ACC112 (cell line): Measurements from ENCODE around the gene RBFOX2.
A peak's percentile ranks its signal among the peaks of the same experiment; 100 is the strongest.

ENCODE experiments used
- H2AFZ ChIP-seq: fragments of 200-600 bp; sonication (generic); one replicate; pipeline ENCODE4 v1.6.0; 2017; ENCODE audit warnings: antibody characterized with exemption, low read length; ENCODE audit not compliant: unreplicated experiment
- H3K27ac ChIP-seq: fragments of 200-600 bp; sonication (generic); 2 replicates; pipeline ENCODE4 v1.5.1; 2014; ENCODE audit warnings: low read depth, mild to moderate bottlenecking, antibody characterized with exemption, low read length, moderate library complexity
- H3K27me3 ChIP-seq: fragments of 200-600 bp; sonication (generic); 2 replicates; pipeline ENCODE4 v1.6.1; 2014; ENCODE audit warnings: mild to moderate bottlenecking, antibody characterized with exemption, low read length, moderate library complexity, mixed read lengths; ENCODE audit not compliant: insufficient read depth
- H3K36me3 ChIP-seq: fragments of 200-600 bp; sonication (generic); 2 replicates; pipeline ENCODE4 v1.6.1; 2016; ENCODE audit warnings: mild to moderate bottlenecking, antibody characterized with exemption, low read length, moderate library complexity, mixed read lengths; ENCODE audit not compliant: insufficient read depth
- H3K4me1 ChIP-seq: fragments of 200-600 bp; sonication (generic); one replicate; pipeline ENCODE4 v1.6.1; 2016; ENCODE audit warnings: low read length, mixed read lengths; ENCODE audit not compliant: insufficient read depth, unreplicated experiment, control insufficient read depth
- H3K4me3 ChIP-seq: fragments of 200-600 bp; sonication (generic); 2 replicates; pipeline ENCODE4 v1.5.1; 2014; ENCODE audit warnings: mild to moderate bottlenecking, low read depth, low read length
- H3K79me2 ChIP-seq: fragments of 200-600 bp; sonication (generic); one replicate; pipeline ENCODE4 v1.6.0; 2016; ENCODE audit warnings: low read length; ENCODE audit not compliant: control insufficient read depth, unreplicated experiment, insufficient read depth

Gene RBFOX2

GRCh38 chr22:35784633-35785032 is 244.0 kb downstream of the RBFOX2 start:
- Histone ChIP-seq H3K36me3 (peaks cover 12% of the 10 kb centered on the region; the same call in 1 of the 2 replicates), H3K4me3 (no peak overlapping the region), H3K79me2 (peaks cover 36% of the 10 kb centered on the region), H3K27ac (no peak overlapping the region), H2AFZ (no peak overlapping the region), H3K4me1 (peaks cover 12% of the 10 kb centered on the region), H3K27me3 (no peaks in the 10 kb centered on the region)

DNA sequence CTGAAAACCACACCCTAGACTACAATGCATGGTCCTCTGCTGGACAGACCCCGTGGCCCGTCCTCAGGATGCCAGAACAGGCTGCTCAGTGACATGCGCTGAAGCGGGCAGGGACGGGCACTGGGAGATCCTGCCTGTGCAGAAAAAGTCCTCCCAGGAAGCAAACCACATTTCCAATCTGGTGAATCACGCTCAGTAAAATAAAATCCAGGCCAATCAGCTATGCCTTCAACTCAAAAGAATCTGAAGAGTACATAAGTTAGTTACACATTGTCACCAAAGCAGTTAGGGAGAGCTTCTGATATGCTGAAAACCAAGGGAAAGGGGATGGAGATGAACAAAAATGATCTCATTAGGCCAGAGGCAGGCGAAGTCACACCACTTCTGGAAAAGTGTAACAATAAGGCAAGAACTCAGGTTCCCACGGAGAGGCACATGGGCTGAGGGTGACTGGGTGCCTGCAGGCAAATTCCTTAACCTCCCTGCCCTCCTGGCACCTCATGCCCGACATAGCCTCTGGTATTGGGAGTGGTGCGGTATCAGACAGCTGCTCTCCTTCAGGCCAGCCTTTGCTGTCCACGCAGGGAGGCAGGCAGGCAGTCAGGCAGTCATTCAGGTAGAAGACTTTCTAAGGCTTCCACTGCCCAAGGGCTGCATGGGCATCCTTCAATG is 244.5 kb downstream of the RBFOX2 start:
- Histone ChIP-seq H2AFZ (no peak overlapping the region), H3K4me3 (no peak overlapping the region), H3K4me1 (peaks cover 12% of the 10 kb centered on the region), H3K36me3 (peaks cover 12% of the 10 kb centered on the region; the same call in 1 of the 2 replicates), H3K79me2 (peaks cover 38% of the 10 kb centered on the region), H3K27me3 (no peaks in the 10 kb centered on the region), H3K27ac (no peak overlapping the region)

DNA sequence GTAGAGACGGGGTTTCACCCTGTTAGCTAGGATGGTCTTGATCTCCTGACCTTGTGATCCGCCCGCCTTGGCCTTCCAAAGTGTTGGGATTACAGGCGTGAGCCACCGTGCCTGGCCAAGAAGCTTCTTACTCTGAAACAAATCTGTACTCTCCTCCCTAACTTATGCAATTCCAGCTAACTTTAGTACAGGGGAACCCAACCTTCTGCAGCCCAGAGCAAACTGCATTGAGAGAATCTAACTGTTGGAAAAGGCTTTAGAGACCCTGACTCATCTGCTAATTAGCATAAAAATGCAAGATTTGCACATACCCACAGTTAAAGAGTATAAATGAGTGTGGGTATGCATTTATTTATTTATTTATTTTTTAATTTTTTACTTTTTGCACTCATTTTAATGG is 246.1 kb downstream of the RBFOX2 start:
- H3K27ac ChIP-seq = no peak overlapping the region
- H3K36me3 ChIP-seq = peaks cover 8% of the 10 kb centered on the region; the same call in 1 of the 2 replicates
- peaks cover 31% of the 10 kb centered on the region for H3K79me2 ChIP-seq
- no peak overlapping the region for H2AFZ ChIP-seq
- H3K4me3 ChIP-seq = no peak overlapping the region
- H3K27me3 ChIP-seq = no peaks in the 10 kb centered on the region
- H3K4me1 ChIP-seq = peaks cover 22% of the 10 kb centered on the region

- Histone ChIP-seq H3K36me3 (peaks cover 8% of the 10 kb centered on the region; the same call in 1 of the 2 replicates), H3K27ac (no peak overlapping the region), H3K79me2 (peaks cover 30% of the 10 kb centered on the region), H3K4me1 (peaks cover 23% of the 10 kb centered on the region), H3K27me3 (no peaks in the 10 kb centered on the region), H2AFZ (no peak overlapping the region), H3K4me3 (no peak overlapping the region)
These were observed 246.7 kb downstream of the RBFOX2 start for GRCh38 chr22:35781898-35782297.

GRCh38 chr22:35777335-35777975 is 251.2 kb downstream of the RBFOX2 start:
- H3K4me1 ChIP-seq = peaks cover 17% of the 10 kb centered on the region
- H3K27ac ChIP-seq = peak overlapping the region; percentile 80
- H3K27me3 ChIP-seq = no peaks in the 10 kb centered on the region
- peak overlapping the region; percentile 57 for H3K4me3 ChIP-seq
- no peak overlapping the region for H2AFZ ChIP-seq
- peaks cover 8% of the 10 kb centered on the region; the same call in 1 of the 2 replicates for H3K36me3 ChIP-seq
- H3K79me2 ChIP-seq = peaks cover 13% of the 10 kb centered on the region

- peaks cover 17% of the 10 kb centered on the region for H3K4me1 ChIP-seq
- H3K27me3 ChIP-seq = no peaks in the 10 kb centered on the region
- peaks cover 10% of the 10 kb centered on the region for H3K79me2 ChIP-seq
- H3K4me3 ChIP-seq = no peak overlapping the region
- H3K27ac ChIP-seq = no peak overlapping the region
- H2AFZ ChIP-seq = no peak overlapping the region
- peaks cover 5% of the 10 kb centered on the region; the same call in 1 of the 2 replicates for H3K36me3 ChIP-seq
These were observed 253.3 kb downstream of the RBFOX2 start for GRCh38 chr22:35775339-35775738.

GRCh38 chr22:35769974-35770373 is 258.6 kb downstream of the RBFOX2 start:
- Histone ChIP-seq H3K36me3 (0 out of 2 replicates have a peak, but pooled peaks cover 7% of the 10 kb centered on the region), H3K4me3 (no peak overlapping the region), H3K79me2 (no peaks in the 10 kb centered on the region)

DNA sequence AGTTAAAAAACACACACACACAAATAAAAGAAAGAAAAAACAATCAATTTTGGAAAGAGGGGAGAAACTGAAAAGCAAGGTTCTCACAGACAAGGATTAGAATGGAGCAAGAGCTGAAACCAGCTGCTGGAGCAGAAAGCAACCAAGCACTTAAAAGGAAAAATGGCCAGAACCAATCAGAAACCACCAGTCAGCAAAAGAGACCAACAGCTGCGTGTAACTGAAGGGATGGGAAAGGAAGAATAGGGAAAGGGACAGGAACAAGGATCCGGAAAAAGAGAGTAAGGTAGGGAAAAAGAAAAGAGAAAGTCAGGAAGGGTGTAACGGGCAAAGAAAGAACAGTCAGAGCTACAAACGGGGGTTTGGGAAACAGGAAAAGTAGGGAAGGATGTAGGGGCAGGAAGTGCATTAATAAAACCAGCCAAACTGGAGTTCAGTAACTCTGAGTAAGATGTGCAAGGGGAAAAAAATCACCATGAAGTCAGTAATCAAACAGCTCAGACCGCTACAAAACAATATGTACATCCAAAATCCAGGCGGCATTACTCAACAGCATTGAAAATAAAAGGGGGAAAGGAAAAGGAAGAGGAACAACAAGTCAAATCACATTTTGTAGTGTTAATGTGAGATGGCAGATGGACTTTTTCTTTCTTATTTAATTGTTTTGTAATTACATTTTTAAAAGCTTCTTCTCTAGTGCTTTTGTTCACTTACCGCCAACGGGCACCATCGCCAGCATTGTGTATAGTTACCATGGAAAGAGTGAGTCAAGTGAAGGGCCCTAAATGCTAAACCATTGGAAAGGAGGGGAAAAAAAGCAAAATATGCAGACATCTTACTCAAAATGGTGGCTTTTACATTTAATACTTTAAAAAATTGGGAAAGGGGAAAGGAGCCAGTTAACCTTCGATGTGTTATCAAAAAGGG is 261.7 kb downstream of the RBFOX2 start:
- no peak overlapping the region for H3K27ac ChIP-seq
- 0 out of 2 replicates have a peak, but pooled peaks cover 7% of the 10 kb centered on the region for H3K36me3 ChIP-seq
- H3K79me2 ChIP-seq = no peaks in the 10 kb centered on the region
- H2AFZ ChIP-seq = no peak overlapping the region
- peaks cover 2% of the 10 kb centered on the region for H3K4me1 ChIP-seq
- no peaks in the 10 kb centered on the region for H3K27me3 ChIP-seq
- no peak overlapping the region for H3K4me3 ChIP-seq

More at GRCh38 chr22:35769974-35770373, 258.6 kb downstream of the RBFOX2 start:
- Histone ChIP-seq H3K4me1 (peaks cover 2% of the 10 kb centered on the region), H2AFZ (no peak overlapping the region), H3K27ac (no peak overlapping the region), H3K27me3 (no peaks in the 10 kb centered on the region)

- no peaks in the 10 kb centered on the region for H3K79me2 ChIP-seq
- no peak overlapping the region for H3K27ac ChIP-seq
- H2AFZ ChIP-seq = no peak overlapping the region
- H3K4me1 ChIP-seq = no peaks in the 10 kb centered on the region
- H3K27me3 ChIP-seq = no peaks in the 10 kb centered on the region
- no peak overlapping the region for H3K4me3 ChIP-seq
- peaks cover 9% of the 10 kb centered on the region; the same call in 1 of the 2 replicates for H3K36me3 ChIP-seq
These were observed 267.6 kb downstream of the RBFOX2 start for GRCh38 chr22:35761037-35761436.

DNA sequence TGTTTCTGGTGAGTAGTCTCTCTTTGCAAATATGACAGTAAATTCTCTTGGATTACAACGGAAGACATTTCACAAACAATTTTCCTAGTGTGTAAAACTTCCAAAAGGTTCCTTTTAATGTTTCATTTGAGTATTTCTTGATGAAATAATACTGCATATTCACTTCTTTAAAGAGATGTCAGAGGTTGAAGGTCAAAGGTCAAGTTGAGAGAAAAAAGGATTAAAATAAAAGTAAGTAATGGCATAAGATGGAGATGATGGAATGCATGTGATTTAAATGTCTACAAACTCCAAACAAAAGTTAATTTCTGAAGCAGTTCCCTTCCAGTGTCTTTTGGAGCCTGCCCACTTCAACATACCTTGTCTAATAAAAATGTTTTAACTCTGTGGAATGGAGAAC is 270.2 kb downstream of the RBFOX2 start:
- H2AFZ ChIP-seq = no peak overlapping the region
- no peaks in the 10 kb centered on the region for H3K79me2 ChIP-seq
- no peaks in the 10 kb centered on the region for H3K27me3 ChIP-seq
- H3K36me3 ChIP-seq = peaks cover 9% of the 10 kb centered on the region; the same call in 1 of the 2 replicates
- H3K27ac ChIP-seq = no peak overlapping the region
- H3K4me1 ChIP-seq = no peaks in the 10 kb centered on the region
- no peak overlapping the region for H3K4me3 ChIP-seq
